ENCODE data around the gene MRPS27. TPM values are rescaled to one million over a fixed set of nuclear protein-coding genes. Genes with fewer than 3 reads are reported as not detected.
A peak's percentile ranks its signal among the peaks of the same experiment; 100 is the strongest.

The MRPS27 gene
- polyA plus RNA-seq, 2 of the 4 experiments (the other 2 are of a cell fraction) = 81.0 to 141 TPM

GRCh38 chr5:72307573-72307967 lies 12.5 kb downstream of the MRPS27 start:
- WGBS (ENCODE audit: missing lambda C conversion rate) = 14% methylated on average over 8 of the region's 8 CpGs
- TF ChIP-seq, protein P1, sequence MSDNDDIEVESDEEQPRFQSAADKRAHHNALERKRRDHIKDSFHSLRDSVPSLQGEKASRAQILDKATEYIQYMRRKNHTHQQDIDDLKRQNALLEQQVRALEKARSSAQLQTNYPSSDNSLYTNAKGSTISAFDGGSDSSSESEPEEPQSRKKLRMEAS (IDR thresholded peaks at IDR 0.05) = no peak
- TF ChIP-seq CBX2 (IDR thresholded peaks at IDR 0.05; ENCODE audit: borderline replicate concordance, low read depth) (no peak), PHF8 (IDR thresholded peaks at IDR 0.05; ENCODE audit: borderline replicate concordance, low read depth) (no peak), HDAC2 (IDR thresholded peaks at IDR 0.05) (no peak), EHMT2 (IDR thresholded peaks at IDR 0.05; ENCODE audit: low read depth) (no peak), BHLHE40 (IDR thresholded peaks at IDR 0.05; ENCODE audit: low read depth, low read length) (no peak), RARB (CRISPR knock-in tag; IDR thresholded peaks at IDR 0.05) (no peak), ESRRA (IDR thresholded peaks at IDR 0.05; ENCODE audit: borderline replicate concordance, low read length) (no peak), RAD21 (conservative IDR thresholded peaks at IDR 0.05 in 1 of 2, IDR thresholded peaks at IDR 0.05 in 1 of 2) (no peak), RCOR1 (IDR thresholded peaks at IDR 0.05; ENCODE audit: low read depth, low read length) (no peak), JUN (IDR thresholded peaks at IDR 0.05) (no peak), SREBF2 (IDR thresholded peaks at IDR 0.05) (no peak), HEYL (CRISPR knock-in tag; IDR thresholded peaks at IDR 0.05) (no peak), ZC3H11A (IDR thresholded peaks at IDR 0.05) (no peak), CHD2 (IDR thresholded peaks at IDR 0.05; ENCODE audit: low read length, partially characterized antibody) (no peak)
- TF ChIP-seq, protein P2, sequence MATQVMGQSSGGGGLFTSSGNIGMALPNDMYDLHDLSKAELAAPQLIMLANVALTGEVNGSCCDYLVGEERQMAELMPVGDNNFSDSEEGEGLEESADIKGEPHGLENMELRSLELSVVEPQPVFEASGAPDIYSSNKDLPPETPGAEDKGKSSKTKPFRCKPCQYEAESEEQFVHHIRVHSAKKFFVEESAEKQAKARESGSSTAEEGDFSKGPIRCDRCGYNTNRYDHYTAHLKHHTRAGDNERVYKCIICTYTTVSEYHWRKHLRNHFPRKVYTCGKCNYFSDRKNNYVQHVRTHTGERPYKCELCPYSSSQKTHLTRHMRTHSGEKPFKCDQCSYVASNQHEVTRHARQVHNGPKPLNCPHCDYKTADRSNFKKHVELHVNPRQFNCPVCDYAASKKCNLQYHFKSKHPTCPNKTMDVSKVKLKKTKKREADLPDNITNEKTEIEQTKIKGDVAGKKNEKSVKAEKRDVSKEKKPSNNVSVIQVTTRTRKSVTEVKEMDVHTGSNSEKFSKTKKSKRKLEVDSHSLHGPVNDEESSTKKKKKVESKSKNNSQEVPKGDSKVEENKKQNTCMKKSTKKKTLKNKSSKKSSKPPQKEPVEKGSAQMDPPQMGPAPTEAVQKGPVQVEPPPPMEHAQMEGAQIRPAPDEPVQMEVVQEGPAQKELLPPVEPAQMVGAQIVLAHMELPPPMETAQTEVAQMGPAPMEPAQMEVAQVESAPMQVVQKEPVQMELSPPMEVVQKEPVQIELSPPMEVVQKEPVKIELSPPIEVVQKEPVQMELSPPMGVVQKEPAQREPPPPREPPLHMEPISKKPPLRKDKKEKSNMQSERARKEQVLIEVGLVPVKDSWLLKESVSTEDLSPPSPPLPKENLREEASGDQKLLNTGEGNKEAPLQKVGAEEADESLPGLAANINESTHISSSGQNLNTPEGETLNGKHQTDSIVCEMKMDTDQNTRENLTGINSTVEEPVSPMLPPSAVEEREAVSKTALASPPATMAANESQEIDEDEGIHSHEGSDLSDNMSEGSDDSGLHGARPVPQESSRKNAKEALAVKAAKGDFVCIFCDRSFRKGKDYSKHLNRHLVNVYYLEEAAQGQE (IDR thresholded peaks at IDR 0.05) = no peak
- TF ChIP-seq, protein P3, sequence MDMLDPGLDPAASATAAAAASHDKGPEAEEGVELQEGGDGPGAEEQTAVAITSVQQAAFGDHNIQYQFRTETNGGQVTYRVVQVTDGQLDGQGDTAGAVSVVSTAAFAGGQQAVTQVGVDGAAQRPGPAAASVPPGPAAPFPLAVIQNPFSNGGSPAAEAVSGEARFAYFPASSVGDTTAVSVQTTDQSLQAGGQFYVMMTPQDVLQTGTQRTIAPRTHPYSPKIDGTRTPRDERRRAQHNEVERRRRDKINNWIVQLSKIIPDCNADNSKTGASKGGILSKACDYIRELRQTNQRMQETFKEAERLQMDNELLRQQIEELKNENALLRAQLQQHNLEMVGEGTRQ (IDR thresholded peaks at IDR 0.05) = no peak
- FAIRE-seq = no peak
- ATAC-seq = peak in 1 of 2 experiments; percentile 1; a peak in 2 of 6 replicates
- ChIA-PET POLR2A (interaction anchor here (0.6 to 1.7 kb wide), 8 partner anchors 11 to 529 kb away, joined by 3 to 16 read pairs (median 5); partner anchors contain the start of genes MRPS27 and PTCD2), CTCF (interaction anchor here (0.6 to 3.5 kb wide), 30 partner anchors 9 to 533 kb away, joined by 3 to 58 read pairs (median 4); partner anchors contain the start of genes MRPS27, PTCD2 and TNPO1)
- peak overlapping the region; percentile 89 to 96 for H3K27ac ChIP-seq
- H3K4me1 ChIP-seq = peaks cover 24% of the 10 kb centered on the region
- H3K4me2 ChIP-seq = peak overlapping the region; percentile 84
- H3K4me3 ChIP-seq = peak overlapping the region; percentile 51
- no peaks in the 10 kb centered on the region for H3K9me3 ChIP-seq
- DNase-seq (ENCODE audit: low read depth in 1 of 2, low spot score in 1 of 2) = no peak

DNA sequence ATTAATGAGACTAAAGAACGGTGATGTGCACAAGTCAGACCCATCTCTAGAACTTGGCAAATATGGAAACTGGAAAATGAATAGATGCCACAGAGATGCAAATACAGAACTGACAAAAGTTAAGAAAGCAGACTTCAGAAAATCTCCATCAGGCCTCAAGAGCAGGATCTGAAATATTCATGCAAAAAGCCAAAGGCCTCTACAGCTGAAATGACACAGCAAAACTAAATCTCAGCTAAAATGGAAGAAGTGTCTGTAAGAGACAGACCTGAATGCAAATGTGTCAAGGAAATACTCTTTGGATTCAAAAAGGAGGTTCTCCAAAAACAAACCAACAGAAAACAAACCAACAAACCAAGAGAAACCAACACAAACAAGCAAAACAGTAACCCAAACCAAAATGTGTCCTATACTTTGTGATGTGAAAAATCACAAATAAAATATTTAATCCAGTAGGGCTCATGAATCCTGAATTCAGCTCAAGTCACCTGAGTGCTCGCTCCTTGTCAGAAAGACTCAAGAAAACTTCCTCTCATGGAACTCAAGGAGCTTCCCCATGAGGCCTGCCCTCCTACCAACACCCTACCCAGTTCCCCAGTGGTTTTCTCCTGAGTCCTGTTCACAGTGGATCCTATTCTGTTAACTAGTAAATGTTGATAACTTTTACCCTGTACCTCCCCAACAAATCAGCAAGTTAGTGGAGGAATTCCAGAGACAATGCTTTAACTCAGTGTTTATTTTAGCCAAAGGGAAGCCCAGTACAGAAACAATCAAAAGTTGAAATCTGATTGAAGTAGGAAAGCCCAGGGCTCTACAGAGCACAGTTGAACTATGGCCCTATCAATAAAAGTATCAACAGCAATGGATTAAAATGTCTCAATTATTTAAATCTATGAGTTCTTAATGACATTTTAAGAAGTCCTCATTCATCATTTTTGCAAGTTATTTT lies 14.6 kb downstream of the MRPS27 start:
- TF ChIP-seq KDM1A (IDR thresholded peaks at IDR 0.05; ENCODE audit: low read depth) = no peak
- TF ChIP-seq RNF2 (IDR thresholded peaks at IDR 0.05; ENCODE audit: borderline replicate concordance, low read depth) = no peak
- TF ChIP-seq SMC3 (IDR thresholded peaks at IDR 0.05) = no peak
- no peak for TF ChIP-seq MAZ (IDR thresholded peaks at IDR 0.05; ENCODE audit: borderline replicate concordance, low read depth, low read length)
- TF ChIP-seq EHMT2 (IDR thresholded peaks at IDR 0.05; ENCODE audit: low read depth) = no peak
- Histone ChIP-seq H3K27ac (peak overlapping the region in 1 of 2 experiments; percentile 67; a peak in 3 of 6 replicates), H3K4me3 (no peak overlapping the region), H3K9me3 (no peaks in the 10 kb centered on the region), H3K4me2 (0 out of 3 replicates have a peak overlapping the region, but pooled peaks have one; percentile 1), H3K4me1 (peaks cover 24% of the 10 kb centered on the region)
- ChIA-PET CTCF (interaction anchor here (0.7 to 1.3 kb wide), 5 partner anchors 9 to 523 kb away, joined by 3 to 5 read pairs (median 4); no protein-coding TSS in a partner anchor), POLR2A (no interaction called here)
- DNase-seq (ENCODE audit: low read depth in 1 of 2, low spot score in 1 of 2) (no peak), ATAC-seq (no peak), FAIRE-seq (no peak)
- WGBS (ENCODE audit: missing lambda C conversion rate) = 95% methylated on average over 2 of the region's 2 CpGs
